ENCODE results near the gene HP. TPM values are rescaled to one million over a fixed set of nuclear protein-coding genes. Genes with fewer than 3 reads are reported as not detected.

HP gene
- total and polyA plus RNA-seq, 2 of the 4 experiments (the other 2 are of a cell fraction): not detected

GRCh38 chr16:72060405-72060804 is 6.1 kb downstream of the HP start:
- Histone ChIP-seq H3K56ac (ENCODE audit: extremely low read depth, insufficient read depth, low read length) (no peak overlapping the region), H4K8ac (ENCODE audit: low read depth in 2 of 2, low read length in 2 of 2) (no peak overlapping the region), H2BK5ac (ENCODE audit: low read depth, low read length, poor library complexity, severe bottlenecking) (no peak overlapping the region), H2BK120ac (ENCODE audit: low read depth, low read length) (no peak overlapping the region), H3K14ac (replicated peaks; ENCODE audit: low read depth, low read length) (no peak overlapping the region), H2AFZ (replicated peaks; ENCODE audit: low read length, poor library complexity) (no peak overlapping the region), H4K20me1 (ENCODE audit: insufficient read depth, low read length) (no peaks in the 10 kb centered on the region), H2BK20ac (ENCODE audit: low read depth, low read length) (no peak overlapping the region), H3K79me1 (ENCODE audit: low read depth in 1 of 2, low read length in 2 of 2) (no peaks in the 10 kb centered on the region), H3K18ac (ENCODE audit: low read depth, low read length) (no peak overlapping the region), H3K23ac (ENCODE audit: low read depth, low read length) (no peak overlapping the region), H3K4me2 (ENCODE audit: low read depth, low read length) (no peak overlapping the region), H3K27me3 (ENCODE audit: control insufficient read depth, insufficient read depth, low read length) (peaks cover 4% of the 10 kb centered on the region; the same call in 1 of the 2 replicates), H3K9me1 (ENCODE audit: insufficient read depth, low read length) (no peaks in the 10 kb centered on the region), H3K4ac (ENCODE audit: low read depth, low read length) (no peak overlapping the region), H3K9ac (ENCODE audit: low read depth, low read length) (no peak overlapping the region), H3K27ac (ENCODE audit: insufficient read depth, low read length) (no peak overlapping the region), H2BK15ac (ENCODE audit: low read depth, low read length) (no peak overlapping the region), H2AK5ac (ENCODE audit: low read depth, low read length) (no peak overlapping the region), H4K91ac (ENCODE audit: insufficient read depth, low read depth, low read length) (no peak overlapping the region), H3K4me1 (ENCODE audit: control insufficient read depth, insufficient read depth, low read length) (no peaks in the 10 kb centered on the region), H3K36me3 (ENCODE audit: control insufficient read depth, insufficient read depth, low read length) (no peaks in the 10 kb centered on the region), H3K9me3 (ENCODE audit: control insufficient read depth, insufficient read depth, low read length) (no peaks in the 10 kb centered on the region), H4K5ac (ENCODE audit: low read depth, low read length) (no peak overlapping the region), H2AK9ac (replicated peaks; ENCODE audit: low read depth, low read length, poor library complexity) (no peak overlapping the region), H3K4me3 (ENCODE audit: insufficient read depth, low read depth, low read length) (no peak overlapping the region)
- in situ Hi-C loops (cut with MboI; ENCODE audit: low sequenced_read_pairs) (no loop called here), dilution Hi-C loops (cut with HindIII; ENCODE audit: low sequenced_read_pairs, unreplicated experiment) (no loop called here), intact Hi-C loops (cut with micrococcal nuclease) (no loop called here)
- ChIA-PET CTCF (no interaction called here), POLR2A (ENCODE audit: unreplicated experiment) (no interaction called here)
- no peak for ATAC-seq (ENCODE audit: low read depth)
- 88% methylated on average over 6 of the region's 9 CpGs; no CpG with 5 or more reads in 1 of the 2 experiments for WGBS, 2 experiments (ENCODE audit: extremely low coverage in 2 of 2, insufficient read length in 1 of 2)
- DNase-seq: no peak
- TF ChIP-seq NFE2L2 (IDR thresholded peaks at IDR 0.05; ENCODE audit: low read depth, low read length) (no peak), MAFK (IDR thresholded peaks at IDR 0.05; ENCODE audit: low read depth, low read length) (no peak), MAZ (IDR thresholded peaks at IDR 0.05; ENCODE audit: borderline replicate concordance, low read depth, low read length) (no peak), RAD21 (IDR thresholded peaks at IDR 0.05; ENCODE audit: low read length) (no peak), CTCF (conservative IDR thresholded peaks at IDR 0.05; ENCODE audit: low read depth, low read length) (no peak), SMC3 (IDR thresholded peaks at IDR 0.05; ENCODE audit: low read depth, low read length) (no peak), POLR2A (IDR thresholded peaks at IDR 0.05; ENCODE audit: low read depth, low read length) (no peak), MXI1 (IDR thresholded peaks at IDR 0.05; ENCODE audit: borderline replicate concordance, low read depth, low read length) (no peak), ELK1 (IDR thresholded peaks at IDR 0.05; ENCODE audit: borderline replicate concordance, low read depth, low read length) (no peak), RFX5 (IDR thresholded peaks at IDR 0.05; ENCODE audit: low read depth, low read length) (no peak)
- no TSS peak for BruUV-seq (replicated peaks)

All from IMR-90 (cell line).